NCI-H1436 (cell line): ENCODE measurements around the gene CHERP.
"Not testable (repeated sequence)": the region's sequence is repeated elsewhere in the genome, so short reads cannot be mapped to it uniquely, and the experiment has no call there.

Experiments
- DNase-seq: peaks from one replicate; lab custom pipeline; 2025; lab: John Stamatoyannopoulos, UW

CHERP gene

DNA sequence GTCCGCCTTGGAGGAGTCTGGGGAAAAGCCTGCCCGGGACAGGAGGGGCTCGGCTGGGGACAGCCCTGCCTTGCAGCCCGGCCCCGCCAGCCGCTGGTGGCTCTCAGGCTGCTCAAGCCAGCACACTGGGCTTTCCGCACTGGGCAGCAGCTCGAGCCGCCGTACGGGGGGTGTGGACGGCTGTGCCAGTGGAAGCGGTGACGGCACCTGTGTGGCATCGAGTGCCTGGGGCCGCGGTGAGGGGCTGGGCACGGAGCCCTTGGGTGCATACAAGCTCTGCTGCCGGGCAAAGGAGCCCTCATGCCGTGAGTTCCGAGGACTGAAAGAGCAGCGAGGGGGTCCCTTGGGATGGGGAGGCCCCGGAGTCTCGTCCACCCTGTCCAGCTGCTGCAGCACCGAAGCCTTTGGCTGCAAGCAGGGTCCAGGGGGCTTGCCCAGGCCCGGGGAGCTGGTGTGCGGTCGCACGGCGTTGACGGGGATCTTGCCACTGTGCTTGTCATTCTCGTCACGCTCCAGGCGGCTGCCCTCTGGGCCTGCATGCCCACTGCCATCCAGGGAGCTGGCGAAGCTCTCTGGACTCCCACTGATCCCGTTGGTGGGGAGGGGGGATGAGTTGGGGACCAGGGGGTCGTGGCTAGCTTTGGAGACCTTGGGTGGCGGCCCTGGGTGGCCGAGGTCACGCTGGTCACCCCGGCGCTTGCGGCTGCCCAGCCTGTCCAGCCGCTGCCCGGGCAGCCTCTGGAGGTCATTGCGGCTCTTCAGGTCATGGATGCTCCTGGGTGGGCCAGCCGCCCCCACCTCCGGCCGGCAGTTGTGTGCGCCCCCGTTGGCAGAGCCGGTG, 34.7 kb upstream of the CHERP start:
- no peak for DNase-seq

DNA sequence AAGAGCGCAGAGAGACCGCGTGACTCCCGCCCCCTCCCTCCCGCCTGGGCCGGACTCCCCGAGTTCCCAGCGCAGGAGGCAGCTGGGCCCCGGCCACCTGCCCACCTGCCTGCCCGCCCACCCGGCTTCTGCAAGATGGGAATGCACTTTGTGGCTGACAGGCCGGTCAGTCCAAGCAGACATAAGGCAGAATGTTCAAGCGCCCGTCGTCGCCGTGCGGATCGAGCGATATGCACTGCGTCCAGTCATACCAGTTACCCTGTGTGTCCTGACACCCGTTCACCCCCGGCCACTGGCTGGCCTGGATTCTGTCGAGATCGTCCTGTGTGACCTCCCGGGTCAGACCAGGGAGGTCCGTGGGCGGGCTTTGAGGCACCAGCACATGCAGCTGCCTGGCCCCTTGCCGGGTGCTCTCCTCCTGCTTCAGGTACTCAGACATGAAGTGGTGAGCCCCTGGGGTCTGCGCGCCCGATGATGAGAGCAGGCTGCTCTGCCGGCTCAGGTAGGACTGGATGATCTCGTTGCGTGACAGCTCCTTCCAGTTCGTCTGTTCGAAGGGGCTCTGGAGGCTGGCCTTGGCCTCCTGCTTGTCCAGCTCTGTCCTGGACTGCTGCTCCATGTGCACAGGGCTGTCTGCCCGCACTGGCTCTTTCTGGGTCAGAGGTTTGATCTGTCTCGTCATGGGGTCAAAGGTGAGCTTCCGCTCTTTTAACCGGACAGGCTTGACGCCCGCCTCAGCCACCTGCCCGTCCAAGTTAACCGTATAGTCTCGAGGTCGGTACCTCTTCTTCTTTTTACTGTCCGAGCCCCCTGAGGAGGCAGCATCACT, 33.8 kb upstream of the CHERP start:
- DNase-seq = no peak

DNA sequence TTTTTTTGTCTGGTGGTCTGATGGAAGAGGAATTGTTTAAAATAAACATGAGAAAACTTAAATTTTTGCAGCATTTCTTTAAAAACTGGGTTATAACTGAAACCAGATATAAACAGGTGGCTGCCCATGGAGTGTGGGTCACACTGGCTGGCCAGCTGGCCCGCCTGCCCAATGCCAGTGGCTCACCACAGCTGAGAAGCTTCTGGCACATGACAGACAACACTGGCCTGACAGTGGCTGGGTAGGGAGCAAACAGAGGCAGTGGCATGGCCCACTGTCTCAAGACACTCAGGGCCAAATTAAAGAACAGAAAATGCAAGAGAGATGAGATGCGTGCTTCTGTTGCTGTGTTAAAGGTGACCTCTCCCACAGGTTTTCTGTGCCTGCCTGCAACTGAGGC, 33.0 kb upstream of the CHERP start:
- DNase-seq = no peak

DNA sequence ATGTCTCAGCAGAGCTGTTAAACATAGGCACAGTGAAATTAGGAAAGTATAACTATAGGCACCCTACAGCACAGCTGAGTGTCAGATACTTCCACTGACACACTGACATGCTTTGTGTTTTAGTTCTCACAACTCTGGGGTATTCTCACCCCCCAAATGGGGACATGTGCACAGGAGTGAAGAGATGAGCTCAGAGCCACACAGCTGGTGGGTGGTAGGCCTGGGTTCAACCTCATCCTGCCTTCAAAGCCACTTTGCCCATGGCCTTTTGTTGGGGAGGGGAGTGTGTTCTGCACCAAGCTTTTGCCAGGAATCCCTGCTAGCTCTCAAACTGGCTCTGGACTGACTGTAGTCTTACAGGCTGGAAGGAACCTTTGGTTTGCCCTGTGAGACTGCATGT, 31.7 kb upstream of the CHERP start:
- DNase-seq = no peak

DNA sequence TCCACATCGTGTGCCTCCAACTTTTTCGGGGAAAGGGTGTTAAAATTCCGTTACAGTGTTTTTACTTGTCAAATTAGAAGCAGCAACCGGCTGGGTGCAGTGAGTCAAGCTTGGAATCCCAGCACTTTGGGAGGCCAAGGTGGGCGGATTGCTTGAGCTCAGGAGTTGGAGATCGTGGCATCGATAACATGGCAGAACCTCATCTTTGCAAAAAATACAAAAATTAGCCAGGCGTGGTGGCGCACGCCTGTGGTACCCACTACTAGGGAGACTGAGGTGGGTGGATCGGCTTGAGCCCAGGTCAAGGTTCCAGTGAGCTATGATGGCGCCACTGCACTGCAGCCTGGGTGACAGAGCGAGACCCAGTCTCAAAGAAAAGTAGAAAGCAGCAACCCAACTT, 31.1 kb upstream of the CHERP start:
- DNase-seq = no peak

DNA sequence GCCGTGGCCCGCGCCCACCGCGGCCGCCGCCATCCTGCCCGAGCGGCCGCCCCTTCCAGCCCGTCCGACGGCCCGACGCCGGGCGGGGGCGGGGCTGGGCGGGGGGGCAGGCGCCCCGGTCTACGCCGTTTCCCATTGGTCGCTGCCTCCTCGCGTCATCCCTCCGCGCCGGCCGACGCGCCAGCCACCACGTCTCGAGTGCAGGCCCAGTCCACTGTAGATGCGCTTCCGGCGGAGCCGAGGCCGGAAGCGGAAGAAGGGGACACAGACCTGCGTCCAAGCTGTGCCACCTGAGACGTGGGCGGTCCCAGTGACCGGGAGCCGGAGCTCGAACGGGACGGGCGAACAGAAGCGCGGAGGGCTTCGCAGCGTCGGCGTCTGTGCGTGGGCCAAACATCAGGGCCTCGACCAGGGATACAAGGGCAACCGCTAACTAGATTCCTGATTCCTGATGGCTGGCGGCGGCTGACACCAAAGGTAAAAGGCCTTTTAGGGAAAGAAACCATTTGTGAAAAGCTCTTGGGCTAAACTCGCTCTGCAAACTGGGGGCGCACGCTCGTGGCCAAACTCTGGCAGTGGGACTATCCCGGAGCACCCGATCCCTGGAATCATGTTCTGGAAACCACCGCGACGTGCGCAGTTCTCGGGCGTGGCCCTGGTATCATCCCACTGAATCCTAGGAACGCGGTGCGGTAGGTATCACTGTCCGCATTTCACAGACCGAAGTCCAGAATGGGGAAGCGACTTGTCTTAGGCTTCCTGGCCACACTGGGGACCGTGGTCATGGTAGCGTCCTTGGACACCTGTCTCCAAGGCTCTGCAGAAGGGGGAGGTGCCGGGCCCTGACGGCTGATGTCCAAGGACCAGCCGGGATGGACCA, 30.3 kb upstream of the CHERP start, which contains the start of gene SLC35E1:
Gene SLC35E1, minus strand, starts transcription at position 84 of the 880 bp plus-strand sequence. Its CDS starts 51 bp downstream, at position 33.
- DNase-seq = peak; percentile 95

DNA sequence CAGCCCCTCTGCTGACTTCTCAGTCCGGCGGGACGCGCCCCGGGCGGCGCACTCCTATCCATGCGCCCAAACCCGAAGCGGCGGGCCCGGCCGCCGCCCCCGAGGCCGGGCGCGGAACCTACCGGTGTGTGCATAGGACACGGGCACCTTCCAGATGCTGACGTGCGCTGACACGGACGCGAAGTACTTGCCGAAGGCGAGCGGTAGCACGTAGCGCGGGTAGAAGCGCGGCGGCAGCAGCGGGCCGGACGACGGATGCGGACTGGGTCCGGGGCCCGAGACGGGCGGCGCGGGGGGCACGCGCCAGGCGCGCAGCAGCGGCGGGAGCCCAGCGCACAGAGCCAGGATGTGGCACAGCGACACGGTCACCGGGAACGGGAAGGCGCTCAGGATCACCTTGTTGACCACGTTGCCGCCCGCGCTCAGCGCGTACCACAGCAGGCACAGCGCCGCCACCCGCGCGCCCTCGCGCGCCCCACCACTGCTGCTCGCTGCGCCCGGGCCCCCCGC, 29.6 kb upstream of the CHERP start:
- no peak for DNase-seq

DNA sequence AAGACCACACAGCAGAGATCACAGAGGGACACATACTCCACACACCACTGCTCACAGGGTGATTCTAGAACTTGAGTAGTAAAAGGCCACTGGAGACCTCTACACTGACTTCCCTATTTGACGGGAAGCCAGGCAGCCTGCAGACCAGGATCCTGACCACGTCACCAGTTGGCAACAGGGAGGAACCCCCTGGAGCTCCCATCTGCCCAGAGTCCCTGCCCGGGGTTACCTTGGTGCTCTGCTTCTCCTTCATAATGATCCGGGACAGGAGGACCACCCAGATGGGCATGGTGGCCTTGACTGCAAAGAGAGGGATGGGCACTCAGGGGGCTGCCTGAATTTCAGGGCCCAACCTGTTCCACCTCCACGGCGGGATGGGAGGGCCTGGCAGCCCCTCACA, 29.0 kb upstream of the CHERP start:
- DNase-seq = no peak

DNA sequence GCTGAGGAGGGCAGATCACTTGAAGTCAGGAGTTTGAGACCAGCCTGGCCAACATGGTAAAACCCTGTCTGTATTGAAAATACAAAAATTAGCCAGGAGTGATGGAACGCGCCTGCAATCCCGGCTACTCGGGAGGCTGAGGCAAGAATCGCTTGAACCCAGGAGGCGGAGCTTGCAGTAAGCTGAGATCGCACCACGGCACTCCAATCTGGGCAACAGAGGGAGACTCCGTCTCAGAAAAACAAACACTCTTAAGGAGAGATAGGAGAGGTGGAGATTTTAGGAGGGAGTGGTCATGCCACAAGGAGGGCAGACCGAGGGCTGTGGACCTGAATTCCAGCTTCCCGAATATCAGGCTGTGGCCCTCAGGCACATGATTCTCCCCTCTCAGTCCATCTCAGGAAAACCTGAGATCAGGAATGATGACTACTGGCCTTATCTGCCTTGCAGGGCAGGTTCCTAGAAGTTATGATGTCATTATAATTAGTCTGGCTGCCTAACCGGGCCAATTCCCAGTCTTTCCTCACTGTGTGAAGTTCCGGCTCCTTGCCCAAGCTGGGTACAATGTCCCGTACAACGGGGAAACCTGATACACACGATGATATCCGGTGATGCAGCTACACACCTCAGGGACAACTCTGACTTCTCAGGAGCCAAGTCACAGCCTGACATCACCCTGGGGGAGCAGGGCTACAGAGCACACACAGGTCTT, 27.5 kb upstream of the CHERP start:
- no peak for DNase-seq

DNA sequence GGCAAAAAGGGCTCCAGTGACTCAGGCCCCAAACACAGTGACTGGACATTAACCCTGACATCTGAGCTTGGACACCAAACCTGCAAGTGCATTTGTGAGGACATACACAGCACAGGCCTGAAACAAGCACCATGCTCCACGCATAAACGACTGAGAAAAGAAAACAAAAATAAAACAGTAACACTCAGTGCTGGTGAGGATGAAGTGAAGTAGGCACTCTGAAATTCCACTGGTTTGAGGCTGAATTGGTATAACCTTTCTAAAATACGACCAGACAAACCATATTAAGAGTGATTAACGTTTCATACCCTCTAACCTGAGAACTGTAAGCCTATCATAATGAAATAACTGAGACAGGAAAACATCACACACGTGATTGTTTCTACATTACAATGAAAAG, 24.5 kb upstream of the CHERP start:
- DNase-seq = no peak

DNA sequence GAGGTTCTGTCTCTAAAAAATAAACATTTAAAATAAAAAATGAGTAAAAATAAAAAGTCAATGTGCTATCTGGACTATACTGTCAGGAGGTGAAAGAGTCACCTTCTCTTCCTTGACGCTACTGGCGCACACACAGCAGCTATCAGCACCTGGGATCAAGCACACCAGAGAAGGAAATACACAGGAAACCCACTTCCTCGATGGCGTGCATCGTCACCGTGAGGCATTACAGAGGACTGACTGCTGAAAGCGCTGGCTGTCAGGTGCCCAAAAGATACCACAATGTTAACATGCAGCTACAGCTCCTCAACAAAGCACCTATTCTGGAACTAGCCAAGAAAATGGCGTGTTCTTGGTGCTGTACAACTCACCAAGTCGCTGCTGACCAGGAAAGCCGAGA, 23.9 kb upstream of the CHERP start:
- no peak for DNase-seq

DNA sequence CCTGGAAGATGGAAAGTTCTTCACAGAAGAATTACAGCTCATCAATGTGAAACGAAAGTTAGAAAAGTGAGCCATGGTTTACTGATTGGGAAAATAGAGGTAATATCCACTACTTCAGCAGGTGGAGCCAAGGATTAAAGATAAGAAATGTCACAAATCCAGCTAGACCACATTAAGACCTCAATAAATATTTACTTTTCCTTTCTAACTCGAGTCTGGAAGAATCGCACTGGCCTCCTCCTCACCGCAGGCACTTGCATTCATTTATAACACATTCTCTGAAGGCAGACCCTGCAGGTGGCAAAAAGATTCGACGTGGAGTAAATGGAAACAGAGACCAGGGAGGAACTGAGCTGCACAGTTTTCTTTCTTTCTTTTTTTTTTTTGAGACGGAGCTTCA, 22.6 kb upstream of the CHERP start:
- no peak for DNase-seq

DNA sequence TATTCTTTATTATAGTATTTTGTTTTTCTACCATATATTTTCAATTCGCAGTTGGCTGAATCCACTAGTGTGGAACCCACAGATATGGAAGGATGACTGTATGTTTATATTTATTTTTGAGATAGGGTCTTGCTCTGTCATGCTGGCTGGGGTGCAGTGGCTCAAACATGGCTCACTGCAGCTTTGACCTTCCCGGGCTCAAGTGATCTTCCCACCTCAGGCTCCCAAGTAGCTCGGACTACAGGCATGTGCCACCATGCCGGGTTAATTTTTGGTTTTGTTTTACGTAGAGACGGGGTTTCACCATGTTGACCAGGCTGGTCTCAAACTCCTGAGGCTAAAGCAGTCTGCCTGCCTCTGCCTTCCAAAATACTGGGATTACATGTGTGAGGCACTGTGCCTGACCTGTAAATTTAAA, 20.4 kb upstream of the CHERP start:
- no peak for DNase-seq

DNA sequence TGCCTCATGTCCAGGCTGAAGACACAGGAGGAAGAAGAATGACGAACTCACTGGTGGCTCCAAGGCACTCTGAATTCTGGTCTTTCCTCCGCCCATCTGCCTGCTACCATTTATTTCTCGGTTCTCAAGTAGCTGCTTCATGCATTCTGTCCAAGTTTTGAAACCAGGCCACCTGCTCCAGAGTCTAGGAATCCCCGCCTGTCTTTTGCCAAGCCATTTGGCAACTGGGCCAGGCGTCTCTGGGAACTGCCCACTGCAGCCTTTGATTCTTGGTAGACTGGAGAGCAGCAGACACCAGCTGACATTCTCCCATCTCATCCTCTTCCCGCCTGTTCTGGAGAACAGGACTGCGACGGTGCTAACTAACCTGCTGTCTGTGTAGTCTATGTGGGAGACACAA, 19.1 kb upstream of the CHERP start:
- DNase-seq = no peak

DNA sequence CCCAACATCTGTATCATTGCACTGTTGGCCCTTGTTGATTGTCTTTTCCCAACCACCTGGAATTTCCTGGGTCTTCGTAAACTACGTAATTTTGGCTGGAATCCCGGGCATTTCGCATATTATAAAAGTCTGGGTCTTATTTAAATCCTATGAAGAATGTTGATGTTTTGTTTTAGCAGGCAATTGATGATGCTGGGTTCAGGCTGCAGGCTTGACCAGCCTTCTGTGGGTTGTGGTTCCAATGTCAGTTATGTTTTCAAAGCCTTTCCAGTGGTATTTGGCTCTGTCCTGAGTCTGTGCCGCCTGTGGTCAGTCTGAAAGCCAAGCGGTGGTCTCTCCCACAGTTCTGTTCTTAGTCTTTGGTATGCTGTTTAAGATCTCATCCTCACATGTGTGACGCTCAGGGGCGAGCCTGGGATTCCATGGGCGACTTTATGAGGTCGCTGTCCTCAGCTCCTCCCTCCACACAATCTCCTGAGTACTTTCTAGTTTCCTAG, 17.6 kb upstream of the CHERP start:
- DNase-seq = no peak

DNA sequence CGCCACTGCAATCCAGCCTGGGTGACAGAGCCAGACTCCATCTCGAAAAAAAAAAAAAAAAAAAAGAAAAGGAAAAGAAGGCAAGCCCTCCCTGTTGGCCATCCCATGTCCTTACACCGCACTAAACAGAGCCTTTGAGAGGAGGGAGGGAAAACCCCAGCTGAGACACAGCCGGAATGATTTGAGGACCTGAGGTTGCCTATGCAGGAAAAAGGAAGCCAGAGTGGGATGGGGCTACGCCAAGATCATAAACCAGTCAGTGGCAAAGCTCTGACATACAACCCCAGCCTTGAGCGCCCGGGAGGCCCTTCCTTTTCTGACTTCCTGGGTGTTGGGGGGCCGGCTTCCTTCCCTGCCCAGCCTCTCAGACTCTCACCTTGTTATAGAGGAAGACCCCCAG, 12.5 kb upstream of the CHERP start:
- DNase-seq = no peak

DNA sequence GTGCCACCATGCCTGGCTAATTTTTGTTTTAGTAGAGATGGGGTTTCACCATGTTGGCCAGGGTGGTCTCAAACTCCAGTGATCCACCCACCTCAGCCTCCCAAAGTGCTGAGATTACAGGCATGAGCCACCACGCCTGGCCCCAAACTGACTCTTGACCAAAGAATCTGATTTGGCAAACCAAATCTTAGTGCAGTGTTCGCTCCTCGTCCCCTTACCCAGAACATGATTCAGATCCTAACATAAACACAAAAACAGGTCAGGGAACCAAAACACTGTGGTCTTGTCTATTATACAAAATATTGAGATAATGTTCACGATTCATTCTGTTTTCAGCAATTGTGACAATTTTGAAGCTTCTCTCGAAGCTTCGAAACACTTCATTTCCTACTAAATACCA, 9.7 kb upstream of the CHERP start:
- not testable (repeated sequence) for DNase-seq

DNA sequence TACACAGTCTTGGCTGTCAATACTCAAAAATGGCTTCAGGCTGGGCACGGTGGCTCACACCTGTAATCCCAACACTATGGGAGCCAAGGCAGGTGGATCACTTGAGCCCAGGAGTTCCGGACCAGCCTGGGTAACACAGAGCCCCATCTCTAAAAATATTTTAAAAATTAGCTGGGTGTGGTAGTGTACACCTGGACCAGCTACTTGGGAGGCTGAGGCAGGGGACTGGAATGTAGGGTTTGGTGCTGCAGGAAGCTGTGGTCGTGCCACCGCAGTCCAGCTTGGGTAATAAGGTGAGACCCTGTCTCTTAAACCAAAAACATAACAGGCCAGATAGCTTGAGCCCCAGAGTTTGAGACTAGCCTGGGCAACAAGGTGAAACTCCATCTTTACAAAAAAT, 6.7 kb upstream of the CHERP start:
- DNase-seq = no peak

DNA sequence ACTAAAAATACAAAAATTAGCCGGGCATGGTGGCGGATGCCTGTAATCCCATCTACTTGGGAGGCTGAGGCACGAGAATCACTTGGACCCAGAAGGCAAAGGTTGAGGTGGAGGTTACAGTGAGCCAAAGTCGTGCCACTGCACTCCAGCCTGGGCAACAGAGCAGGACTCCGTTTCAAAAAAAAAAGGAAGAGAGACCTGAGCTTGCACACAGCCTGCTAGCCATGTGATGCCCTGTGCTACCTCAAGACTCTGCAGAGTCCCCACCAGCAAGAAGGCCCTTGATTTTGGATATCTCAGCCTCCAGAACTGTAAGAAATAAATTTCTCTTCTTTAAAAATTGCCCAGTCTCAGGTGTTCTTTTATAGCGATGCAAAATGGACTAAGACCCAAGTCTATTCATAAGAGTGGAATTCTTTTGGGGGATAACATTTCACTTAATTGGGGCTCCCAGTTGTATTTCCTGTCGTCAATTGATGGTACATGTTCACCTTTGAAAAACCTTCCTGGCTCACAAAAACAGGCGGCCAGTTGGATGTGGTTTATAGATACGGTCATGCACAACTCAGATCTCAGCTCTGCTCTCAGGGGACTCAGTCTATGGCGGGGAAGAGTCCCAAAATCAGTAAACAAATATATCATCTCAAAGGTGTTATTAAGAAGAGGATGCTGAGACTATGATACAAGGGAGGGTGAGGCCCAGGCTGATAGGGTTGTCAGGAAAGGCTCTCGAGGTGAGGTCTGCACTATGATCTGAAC, 2.4 kb upstream of the CHERP start:
- no peak for DNase-seq

DNA sequence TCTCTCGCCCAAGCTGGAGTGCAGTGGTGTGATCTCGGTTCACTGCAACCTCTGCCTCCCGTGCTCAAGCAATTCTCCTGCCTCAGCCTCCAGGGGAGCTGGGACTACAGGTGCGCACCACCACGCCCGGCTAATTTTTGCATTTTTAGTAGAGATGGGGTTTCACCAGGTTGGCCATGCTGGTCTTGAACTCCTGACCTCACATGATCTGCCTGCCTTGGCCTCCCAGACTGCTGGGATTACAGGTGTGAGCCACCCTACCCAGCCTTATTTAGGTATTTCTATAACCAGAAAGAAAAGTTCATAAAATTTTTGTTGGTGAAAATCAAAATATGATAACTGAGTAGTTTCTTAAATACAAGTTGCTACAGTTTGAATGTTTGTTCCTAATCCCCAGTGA, 1.5 kb upstream of the CHERP start:
- not testable (repeated sequence) for DNase-seq
